HG03558 (cell line): ENCODE results near the gene SLC22A13.

ENCODE experiments used
- ATAC-seq: cut with Tn5 transposase; IDR thresholded peaks from one replicate; pipeline ENCODE4 v1.9.1; 2021; ENCODE audit warnings: moderate number of reproducible peaks; ENCODE audit not compliant: unreplicated experiment; ENCODE audit errors: extremely low read depth

The SLC22A13 gene

GRCh38 chr3:38323060-38323459 lies 57.4 kb downstream of the SLC22A13 start:
- ATAC-seq: no peak

- ATAC-seq: no peak
Observed at GRCh38 chr3:38325256-38325655, 59.6 kb downstream of the SLC22A13 start.

DNA sequence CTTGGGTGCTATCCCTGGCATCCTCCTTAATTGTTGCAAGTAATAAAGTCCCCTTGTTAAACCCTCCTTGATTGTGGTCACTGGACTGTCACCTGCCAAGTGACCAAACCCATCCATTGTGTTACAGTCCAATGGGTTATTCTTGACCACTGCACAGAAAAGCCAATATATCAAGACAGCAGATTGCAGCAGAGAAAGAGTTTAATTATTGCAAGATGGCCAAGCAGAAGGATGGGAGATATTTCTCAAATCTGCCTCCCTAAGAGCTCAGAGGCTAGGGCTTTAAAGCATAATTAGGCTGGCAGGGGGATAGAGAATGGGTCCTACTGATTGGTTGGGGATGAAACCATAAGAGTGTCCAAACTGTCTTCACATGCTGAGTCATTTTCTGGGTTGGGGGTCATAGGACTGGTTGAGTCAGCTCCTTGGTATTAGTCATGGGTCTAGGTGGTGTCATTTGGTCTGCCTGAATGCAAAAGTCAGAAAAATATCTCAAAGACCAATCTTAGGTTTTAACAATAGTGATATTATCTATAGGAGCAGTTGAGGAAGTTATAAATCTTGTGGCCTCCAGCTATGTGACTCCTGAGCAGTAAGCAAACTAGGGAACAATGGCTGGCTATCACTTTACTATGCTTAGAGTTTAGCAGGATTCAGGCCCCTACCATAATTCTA lies 61.9 kb downstream of the SLC22A13 start:
- ATAC-seq: no peak
